K562 (cell line): ENCODE results near the gene ADGRD1. TPM values are rescaled to one million over a fixed set of nuclear protein-coding genes. Genes with fewer than 3 reads are reported as not detected.
A peak's percentile ranks its signal among the peaks of the same experiment; 100 is the strongest.

Experiments used
- CBFA2T3 ChIP-seq: fragments of 450-650 bp; IDR thresholded peaks from 2 replicates; pipeline ENCODE4 v1.6.1; 2017
- DEAF1 ChIP-seq: fragments of 450-650 bp; formaldehyde crosslinking; IDR thresholded peaks from 2 replicates; pipeline ENCODE4 v1.4.0; 2020; ENCODE audit warnings: mild to moderate bottlenecking, moderate library complexity
- GTF2F1 ChIP-seq: IDR thresholded peaks from 2 replicates; pipeline ENCODE4 v1.6.1; 2011; ENCODE audit warnings: low read depth, low read length, improper control_type of control experiment
- HDAC3 ChIP-seq: fragments of 450-650 bp; IDR thresholded peaks from 2 replicates; pipeline ENCODE4 v1.6.1; 2018; ENCODE audit warnings: borderline replicate concordance, mild to moderate bottlenecking, moderate library complexity; ENCODE audit not compliant: partially characterized antibody
- KAT7 ChIP-seq: sonication (generic); formaldehyde crosslinking; IDR thresholded peaks from 2 replicates; pipeline ENCODE4 v1.8.0; 2022; ENCODE audit warnings: missing genetic modification reagents, mild to moderate bottlenecking, borderline replicate concordance
- ZNF23 ChIP-seq: fragments of 250-450 bp; sonication (Bioruptor Pico); IDR thresholded peaks from 2 replicates; pipeline ENCODE4 v1.4.0; 2020; ENCODE audit warnings: mild to moderate bottlenecking
- polyA plus RNA-seq, 8 experiments: library from polyadenylated mRNA; depleted of rRNA in 4 of 8; stranded (reverse) in 5 of 8; unstranded in 3 of 8; fragments of >200 nt; fragmentation: Nextera tagmentation in 2 of 8; fragmentation: Illumina TruSeq in 1 of 8; extraction: Ambion mirVana in 2 of 8; extraction: Trizol in 1 of 8; gene quantifications; 2 replicates each; pipeline versions ENCODE4 v1.2.1 to v1.2.3, GENCODE V29; 2011 to 2014; ENCODE audit warnings: inconsistent platforms in 1 of 8, missing spikeins in 1 of 8
- total RNA-seq, 7 experiments: library from RNA; depleted of rRNA in 6 of 7; stranded (reverse); fragments of >200 nt in 6 of 7; fragmentation: Illumina TruSeq in 2 of 7; extraction: Trizol in 2 of 7; gene quantifications; 2 replicates each; pipeline versions ENCODE4 v1.2.1 to v1.2.3, GENCODE V29; 2011 to 2021; ENCODE audit warnings: low replicate concordance in 1 of 7
- TF ChIP-seq, protein P1 (sequence below): sonication (generic); formaldehyde crosslinking; IDR thresholded peaks from 2 replicates; pipeline ENCODE4 v1.8.0; 2022; ENCODE audit warnings: mild to moderate bottlenecking, missing genetic modification reagents, borderline replicate concordance
- TF ChIP-seq, protein P2 (sequence below): sonication (generic); formaldehyde crosslinking; IDR thresholded peaks from 2 replicates; pipeline ENCODE4 v1.8.1; 2023; ENCODE audit warnings: mild to moderate bottlenecking, missing genetic modification reagents

ADGRD1 gene
- total and polyA plus RNA-seq, 9 of the 15 experiments (the other 6 are each of a cell fraction or from before 2014, with no cell fraction given), result 1.7 to 11.7 (median 3.3) TPM

DNA sequence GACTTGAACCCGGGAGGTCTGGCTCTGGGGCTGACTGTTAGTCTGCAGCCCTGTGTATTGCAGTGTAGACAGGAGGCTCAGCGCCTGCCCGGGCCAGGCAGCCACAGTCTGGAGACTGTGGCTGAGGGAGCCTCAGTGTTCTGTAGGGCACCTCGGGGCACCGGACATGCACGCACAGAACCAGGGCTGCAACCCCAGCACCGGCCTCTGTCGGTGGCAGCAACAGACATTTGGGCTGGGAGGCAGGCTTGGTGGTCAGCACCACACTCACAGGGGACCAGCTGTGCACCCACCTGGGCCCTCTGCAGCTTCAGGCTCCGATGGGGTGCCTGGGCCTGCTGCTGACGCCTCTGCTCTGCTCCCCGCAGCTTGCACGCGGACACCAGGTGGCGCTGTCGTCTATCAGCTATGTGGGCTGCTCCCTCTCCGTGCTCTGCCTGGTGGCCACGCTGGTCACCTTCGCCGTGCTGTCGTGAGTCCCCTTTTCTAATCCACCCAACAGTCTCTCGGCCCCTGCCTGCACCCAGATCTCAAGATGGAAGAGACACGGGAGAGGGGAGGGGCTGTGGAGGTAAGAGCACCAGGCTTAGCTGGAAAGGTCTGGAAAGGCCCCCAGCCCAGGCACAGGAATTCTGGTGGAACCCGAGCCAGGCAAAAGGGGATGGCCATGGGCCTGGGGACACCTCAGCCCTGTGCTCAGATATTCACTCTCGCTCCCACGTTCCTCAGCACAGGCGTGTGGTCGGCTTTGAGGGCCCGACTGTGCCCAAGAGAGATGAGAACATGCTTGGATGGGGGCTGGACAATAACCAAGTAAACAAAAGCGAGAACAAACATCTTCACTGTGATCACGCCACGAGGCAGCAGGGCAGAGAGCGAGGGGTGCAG lies 151.0 kb downstream of the ADGRD1 start (continued):
- TF ChIP-seq DEAF1 (CRISPR knock-in tag) (peak; percentile 81), HDAC3 (no peak), CBFA2T3 (no peak), ZNF23 (CRISPR knock-in tag) (no peak), KAT7 (no peak), GTF2F1 (no peak)
- TF ChIP-seq, protein P1, sequence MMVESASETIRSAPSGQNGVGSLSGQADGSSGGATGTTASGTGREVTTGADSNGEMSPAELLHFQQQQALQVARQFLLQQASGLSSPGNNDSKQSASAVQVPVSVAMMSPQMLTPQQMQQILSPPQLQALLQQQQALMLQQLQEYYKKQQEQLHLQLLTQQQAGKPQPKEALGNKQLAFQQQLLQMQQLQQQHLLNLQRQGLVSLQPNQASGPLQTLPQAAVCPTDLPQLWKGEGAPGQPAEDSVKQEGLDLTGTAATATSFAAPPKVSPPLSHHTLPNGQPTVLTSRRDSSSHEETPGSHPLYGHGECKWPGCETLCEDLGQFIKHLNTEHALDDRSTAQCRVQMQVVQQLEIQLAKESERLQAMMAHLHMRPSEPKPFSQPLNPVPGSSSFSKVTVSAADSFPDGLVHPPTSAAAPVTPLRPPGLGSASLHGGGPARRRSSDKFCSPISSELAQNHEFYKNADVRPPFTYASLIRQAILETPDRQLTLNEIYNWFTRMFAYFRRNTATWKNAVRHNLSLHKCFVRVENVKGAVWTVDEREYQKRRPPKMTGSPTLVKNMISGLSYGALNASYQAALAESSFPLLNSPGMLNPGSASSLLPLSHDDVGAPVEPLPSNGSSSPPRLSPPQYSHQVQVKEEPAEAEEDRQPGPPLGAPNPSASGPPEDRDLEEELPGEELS (CRISPR knock-in tag), result no peak
- TF ChIP-seq, protein P2, sequence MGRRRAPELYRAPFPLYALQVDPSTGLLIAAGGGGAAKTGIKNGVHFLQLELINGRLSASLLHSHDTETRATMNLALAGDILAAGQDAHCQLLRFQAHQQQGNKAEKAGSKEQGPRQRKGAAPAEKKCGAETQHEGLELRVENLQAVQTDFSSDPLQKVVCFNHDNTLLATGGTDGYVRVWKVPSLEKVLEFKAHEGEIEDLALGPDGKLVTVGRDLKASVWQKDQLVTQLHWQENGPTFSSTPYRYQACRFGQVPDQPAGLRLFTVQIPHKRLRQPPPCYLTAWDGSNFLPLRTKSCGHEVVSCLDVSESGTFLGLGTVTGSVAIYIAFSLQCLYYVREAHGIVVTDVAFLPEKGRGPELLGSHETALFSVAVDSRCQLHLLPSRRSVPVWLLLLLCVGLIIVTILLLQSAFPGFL (CRISPR knock-in tag), result no peak
